ENCODE results near the gene ARL10. TPM values are rescaled to one million over a fixed set of nuclear protein-coding genes. Genes with fewer than 3 reads are reported as not detected.

ARL10 gene
- total RNA-seq, 3 donors from 2014 or later (not counting 1 experiment from before 2014, with no cell fraction given): 0.75 to 6.8 (median 6.7) TPM

DNA sequence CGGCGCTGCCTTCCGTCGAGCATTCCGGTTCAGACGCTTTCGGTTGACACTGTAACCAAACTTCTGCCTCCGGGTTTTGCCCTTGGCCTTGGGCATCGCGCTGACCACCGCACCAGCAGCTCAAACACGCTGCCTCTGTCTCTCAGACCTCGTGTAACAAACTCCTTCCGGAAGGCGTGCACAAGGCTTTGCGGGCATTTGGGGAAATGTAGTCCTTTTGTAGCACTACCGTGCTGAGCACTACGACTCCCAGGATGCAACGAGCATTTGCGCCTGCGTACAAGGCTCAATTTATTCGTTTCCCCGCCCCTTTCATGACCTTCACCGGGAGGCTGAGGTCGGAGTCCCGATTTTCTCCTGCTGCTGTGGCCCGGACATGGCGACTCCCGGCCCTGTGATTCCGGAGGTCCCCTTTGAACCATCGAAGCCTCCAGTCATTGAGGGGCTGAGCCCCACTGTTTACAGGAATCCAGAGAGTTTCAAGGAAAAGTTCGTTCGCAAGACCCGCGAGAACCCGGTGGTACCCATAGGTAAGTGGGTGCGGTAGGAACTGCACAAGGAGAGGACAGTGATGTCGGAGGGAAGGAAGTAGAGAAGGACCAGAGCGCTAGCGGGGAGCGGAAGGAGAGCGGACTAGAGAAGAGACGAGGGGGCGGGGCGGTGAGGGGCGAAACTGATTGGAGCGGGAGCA is 23.3 kb downstream of the ARL10 start, which contains the start of the genes HIGD2A and NOP16:
Gene HIGD2A, plus strand, starts transcription at position 308 of the 691 bp plus-strand sequence. Its CDS starts 69 bp downstream, at position 377.
Gene NOP16, minus strand, starts transcription at position 155 of the 691 bp plus-strand sequence. Its CDS starts 59 bp downstream, at position 96.
- peaks cover 34 to 36% of the 10 kb centered on the region in 2 donors for H3K4me1 Mint-ChIP-seq
- DNase-seq (peak; percentile 95 to 99), ATAC-seq (peak; percentile 87 to 97 (median 89))
- peaks cover 41% of the 10 kb centered on the region for H3K36me3 ChIP-seq (ENCODE audit: control insufficient read depth, insufficient read depth, low read length)
- H3K27me3 Mint-ChIP-seq (ENCODE audit: low read depth in 2 of 2): no peaks in the 10 kb centered on the region
- H3K9me3 Mint-ChIP-seq: no peaks in the 10 kb centered on the region
- intact Hi-C loops (cut with micrococcal nuclease): loop anchor here (1.0 to 2.0 kb wide), 3 partner anchors 28 to 148 kb away; partner anchors contain the start of genes CLTB, FAF2 and RNF44
- H3K9me3 ChIP-seq (ENCODE audit: control insufficient read depth, insufficient read depth, low read length): no peaks in the 10 kb centered on the region
- H3K27ac Mint-ChIP-seq: peak within 1 kb of the TSS; percentile 90 to 100
- TF ChIP-seq, protein P1, sequence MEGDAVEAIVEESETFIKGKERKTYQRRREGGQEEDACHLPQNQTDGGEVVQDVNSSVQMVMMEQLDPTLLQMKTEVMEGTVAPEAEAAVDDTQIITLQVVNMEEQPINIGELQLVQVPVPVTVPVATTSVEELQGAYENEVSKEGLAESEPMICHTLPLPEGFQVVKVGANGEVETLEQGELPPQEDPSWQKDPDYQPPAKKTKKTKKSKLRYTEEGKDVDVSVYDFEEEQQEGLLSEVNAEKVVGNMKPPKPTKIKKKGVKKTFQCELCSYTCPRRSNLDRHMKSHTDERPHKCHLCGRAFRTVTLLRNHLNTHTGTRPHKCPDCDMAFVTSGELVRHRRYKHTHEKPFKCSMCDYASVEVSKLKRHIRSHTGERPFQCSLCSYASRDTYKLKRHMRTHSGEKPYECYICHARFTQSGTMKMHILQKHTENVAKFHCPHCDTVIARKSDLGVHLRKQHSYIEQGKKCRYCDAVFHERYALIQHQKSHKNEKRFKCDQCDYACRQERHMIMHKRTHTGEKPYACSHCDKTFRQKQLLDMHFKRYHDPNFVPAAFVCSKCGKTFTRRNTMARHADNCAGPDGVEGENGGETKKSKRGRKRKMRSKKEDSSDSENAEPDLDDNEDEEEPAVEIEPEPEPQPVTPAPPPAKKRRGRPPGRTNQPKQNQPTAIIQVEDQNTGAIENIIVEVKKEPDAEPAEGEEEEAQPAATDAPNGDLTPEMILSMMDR (IDR thresholded peaks at IDR 0.05): no peak
- peaks cover 20% of the 10 kb centered on the region for H3K4me1 ChIP-seq (ENCODE audit: control insufficient read depth, insufficient read depth, low read length)
- H3K36me3 Mint-ChIP-seq: no peaks in the 10 kb centered on the region
- peak within 1 kb of the TSS; percentile 93 for H3K4me3 ChIP-seq (ENCODE audit: low read length)
- H3K27me3 ChIP-seq (ENCODE audit: control insufficient read depth, insufficient read depth, low read length): no peaks in the 10 kb centered on the region
- H3K4me3 Mint-ChIP-seq: peak within 1 kb of the TSS; percentile 99
- under 1% methylated on average over 47 of the region's 47 CpGs for WGBS (ENCODE audit: insufficient coverage)
- H3K27ac ChIP-seq (ENCODE audit: low read length): peak within 1 kb of the TSS; percentile 97

DNA sequence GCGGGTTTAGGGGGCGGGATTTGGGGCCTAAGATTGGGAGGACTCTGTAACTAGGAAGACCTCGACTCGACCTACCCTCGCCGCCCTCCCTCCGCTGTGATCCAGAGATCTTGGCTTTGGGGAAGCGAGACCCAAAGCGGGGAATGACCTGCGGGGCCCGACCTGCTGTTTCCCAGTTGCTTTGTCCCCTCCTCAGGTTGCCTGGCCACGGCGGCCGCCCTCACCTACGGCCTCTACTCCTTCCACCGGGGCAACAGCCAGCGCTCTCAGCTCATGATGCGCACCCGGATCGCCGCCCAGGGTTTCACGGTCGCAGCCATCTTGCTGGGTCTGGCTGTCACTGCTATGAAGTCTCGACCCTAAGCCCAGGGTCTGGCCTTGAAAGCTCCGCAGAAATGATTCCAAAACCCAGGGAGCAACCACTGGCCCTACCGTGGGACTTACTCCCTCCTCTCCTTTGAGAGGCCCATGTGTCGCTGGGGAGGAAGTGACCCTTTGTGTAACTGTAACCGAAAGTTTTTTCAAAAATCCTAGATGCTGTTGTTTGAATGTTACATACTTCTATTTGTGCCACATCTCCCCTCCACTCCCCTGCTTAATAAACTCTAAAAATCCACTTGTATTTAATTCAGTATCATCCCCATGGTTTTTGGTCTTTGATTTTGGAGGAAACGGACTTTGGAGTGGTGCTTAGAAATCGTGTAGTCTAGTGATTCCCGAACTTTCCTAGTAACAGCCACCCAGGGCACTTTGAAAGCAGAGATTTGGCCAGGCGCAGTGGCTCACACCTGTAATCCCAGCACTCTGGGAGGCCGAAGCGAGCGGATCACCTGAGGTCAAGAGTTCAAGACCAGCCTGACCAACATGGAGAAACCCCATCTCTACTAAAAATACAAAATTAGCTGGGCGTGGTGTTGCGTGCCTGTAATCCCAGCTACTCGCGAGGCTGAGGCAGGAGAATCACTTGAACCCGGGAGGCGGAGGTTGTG is 24.1 kb downstream of the ARL10 start:
- Mint-ChIP-seq H3K27ac (peak overlapping the region; percentile 90 to 100), H3K4me3 (peak overlapping the region; percentile 99), H3K36me3 (no peaks in the 10 kb centered on the region), H3K4me1 (peaks cover 34 to 36% of the 10 kb centered on the region in 2 donors), H3K9me3 (no peaks in the 10 kb centered on the region), H3K27me3 (ENCODE audit: low read depth in 2 of 2) (no peaks in the 10 kb centered on the region)
- Histone ChIP-seq H3K27ac (ENCODE audit: low read length) (peak overlapping the region; percentile 97), H3K27me3 (ENCODE audit: control insufficient read depth, insufficient read depth, low read length) (no peaks in the 10 kb centered on the region), H3K4me1 (ENCODE audit: control insufficient read depth, insufficient read depth, low read length) (peaks cover 20% of the 10 kb centered on the region), H3K36me3 (ENCODE audit: control insufficient read depth, insufficient read depth, low read length) (peaks cover 33% of the 10 kb centered on the region), H3K9me3 (ENCODE audit: control insufficient read depth, insufficient read depth, low read length) (no peaks in the 10 kb centered on the region), H3K4me3 (ENCODE audit: low read length) (peak overlapping the region; percentile 93)
- TF ChIP-seq, protein P1 (IDR thresholded peaks at IDR 0.05): no peak
- DNase-seq: no peak
- intact Hi-C loops (cut with micrococcal nuclease): loop anchor here (2.0 kb wide), 2 partner anchors 27 to 147 kb away; partner anchors contain the start of genes CLTB and RNF44
- WGBS (ENCODE audit: insufficient coverage): 26% methylated on average over 37 of the region's 41 CpGs
- peak; percentile 34 to 44 (median 41) for ATAC-seq

DNA sequence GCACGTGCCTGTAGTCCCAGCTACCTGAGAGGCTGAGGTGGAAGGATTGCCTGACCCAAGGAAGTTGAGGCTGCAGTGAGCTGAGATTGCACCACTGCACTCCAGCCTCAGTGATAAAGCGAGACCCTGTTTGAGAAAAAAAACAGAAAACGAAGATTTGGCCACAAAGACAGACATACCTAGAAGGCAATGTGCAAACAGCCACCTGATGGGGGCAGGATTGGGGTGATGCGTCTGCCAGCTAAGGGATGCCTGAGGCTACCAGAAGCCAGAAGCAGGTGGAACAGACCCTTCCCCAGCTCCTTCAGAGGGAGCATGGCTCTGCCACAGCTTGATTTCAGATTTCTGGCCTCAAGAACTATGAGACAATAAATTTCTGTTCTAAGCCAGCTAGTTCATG is 26.2 kb downstream of the ARL10 start:
- H3K36me3 Mint-ChIP-seq: no peaks in the 10 kb centered on the region
- TF ChIP-seq, protein P1 (IDR thresholded peaks at IDR 0.05): no peak
- no peak for ATAC-seq
- peaks cover 20% of the 10 kb centered on the region for H3K4me1 ChIP-seq (ENCODE audit: control insufficient read depth, insufficient read depth, low read length)
- H3K27ac ChIP-seq (ENCODE audit: low read length): no peak overlapping the region
- peaks cover 19% of the 10 kb centered on the region for H3K36me3 ChIP-seq (ENCODE audit: control insufficient read depth, insufficient read depth, low read length)
- no peak overlapping the region for H3K4me3 ChIP-seq (ENCODE audit: low read length)
- no peaks in the 10 kb centered on the region for H3K9me3 ChIP-seq (ENCODE audit: control insufficient read depth, insufficient read depth, low read length)
- no peaks in the 10 kb centered on the region for H3K27me3 Mint-ChIP-seq (ENCODE audit: low read depth in 2 of 2)
- no peaks in the 10 kb centered on the region for H3K27me3 ChIP-seq (ENCODE audit: control insufficient read depth, insufficient read depth, low read length)
- no peak for DNase-seq
- intact Hi-C loops (cut with micrococcal nuclease): no loop called here
- 94% methylated on average over 4 of the region's 4 CpGs for WGBS (ENCODE audit: insufficient coverage)
- no peak overlapping the region for H3K27ac Mint-ChIP-seq
- H3K4me3 Mint-ChIP-seq: no peak overlapping the region
- peaks cover 25 to 29% of the 10 kb centered on the region in 2 donors for H3K4me1 Mint-ChIP-seq
- no peaks in the 10 kb centered on the region for H3K9me3 Mint-ChIP-seq

Measured in natural killer cell (primary cell).